GM21529 (cell line): ENCODE measurements around the gene WNK2.

Experiments used
- ATAC-seq: cut with Tn5 transposase; IDR thresholded peaks from one replicate; pipeline ENCODE4 v1.9.1; 2021; ENCODE audit not compliant: unreplicated experiment

Gene WNK2

DNA sequence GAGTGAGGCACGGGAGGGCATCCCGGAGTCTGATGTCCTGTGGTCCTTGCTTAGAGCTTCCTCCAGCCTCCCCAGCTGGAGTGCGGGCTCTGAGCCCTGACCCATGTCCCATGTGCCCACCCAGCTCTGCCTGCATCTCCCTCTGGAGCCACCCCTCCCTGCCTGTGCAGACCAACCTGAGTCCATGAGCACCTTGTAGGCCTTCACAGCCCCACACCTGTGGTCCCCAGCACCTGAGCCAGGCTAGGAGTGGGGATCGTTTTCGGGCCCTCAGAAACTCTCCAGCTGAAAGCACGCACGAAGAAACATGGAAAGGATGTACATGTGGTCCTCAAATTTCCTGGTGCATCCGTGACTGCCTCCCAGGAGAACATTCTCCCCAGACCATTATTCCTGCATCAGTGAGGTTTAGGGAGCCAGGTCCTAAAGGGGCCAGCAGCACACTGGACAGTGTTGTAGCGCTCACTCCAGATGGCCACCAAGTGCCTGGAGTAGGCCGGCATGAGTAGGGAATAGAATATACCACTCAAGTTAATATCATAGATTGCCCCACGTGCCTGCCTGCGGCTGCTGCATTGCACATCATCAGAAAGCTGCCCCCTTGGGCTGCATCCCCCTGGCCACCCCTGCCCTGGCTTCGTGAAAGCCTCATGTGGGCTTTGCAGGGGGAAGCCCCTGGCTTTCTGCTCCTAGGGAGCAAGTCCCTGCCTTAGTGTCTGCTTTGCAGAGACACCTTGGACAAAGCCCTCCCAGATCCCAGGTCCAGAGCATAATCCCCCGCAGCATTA, 80.6 kb downstream of the WNK2 start:
- ATAC-seq = no peak

DNA sequence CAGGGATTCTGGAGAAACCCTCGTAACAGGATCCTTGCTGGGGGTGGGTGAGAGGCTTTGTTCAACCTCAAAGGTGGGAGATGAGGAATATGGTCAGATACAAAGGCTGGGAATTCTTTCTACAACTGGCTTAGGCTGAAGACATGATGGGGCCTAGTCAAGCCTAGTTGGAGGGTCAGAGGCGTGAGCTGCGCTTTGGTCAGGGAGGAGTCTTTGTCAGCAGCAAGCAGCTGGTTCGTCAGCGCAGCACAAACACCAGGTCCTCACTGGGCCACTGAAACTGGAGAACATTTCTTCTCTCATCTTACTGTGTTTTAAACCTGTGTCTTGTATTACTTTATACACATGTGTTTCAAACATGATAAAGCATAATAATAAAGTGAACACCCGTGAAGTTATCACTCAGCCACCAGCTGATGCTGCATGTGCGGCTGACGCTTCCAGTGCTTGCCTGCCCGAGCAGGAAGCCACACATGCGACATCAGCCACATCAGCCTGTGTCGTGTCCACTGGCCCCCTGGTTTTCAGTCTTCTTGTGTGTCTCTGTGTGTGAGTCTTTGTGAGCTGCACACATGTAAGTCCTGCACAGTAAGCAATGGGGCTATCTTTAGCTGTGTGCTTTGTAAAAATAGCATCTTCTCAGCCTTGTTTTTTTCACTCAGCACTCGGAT, 81.5 kb downstream of the WNK2 start:
- no peak for ATAC-seq

DNA sequence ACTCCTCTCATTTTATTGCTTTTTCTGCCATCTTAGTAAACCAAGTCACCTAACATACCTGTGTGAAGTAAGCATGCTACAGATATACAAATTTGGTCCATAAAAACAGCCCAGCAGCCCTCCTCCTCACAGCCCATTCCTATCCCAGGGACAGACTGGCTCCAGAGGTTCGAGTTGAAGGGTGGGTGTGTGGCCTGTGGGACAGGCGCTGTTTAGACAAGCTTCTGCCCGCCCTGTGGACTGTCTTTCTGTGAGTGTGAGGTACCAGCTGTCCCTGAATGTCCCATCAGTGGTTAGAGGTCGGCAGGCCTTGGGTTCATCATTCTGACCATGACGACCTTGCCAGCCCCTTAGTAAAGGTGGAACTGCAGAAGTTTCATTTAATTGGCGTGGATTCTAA, 82.0 kb downstream of the WNK2 start:
- no peak for ATAC-seq

DNA sequence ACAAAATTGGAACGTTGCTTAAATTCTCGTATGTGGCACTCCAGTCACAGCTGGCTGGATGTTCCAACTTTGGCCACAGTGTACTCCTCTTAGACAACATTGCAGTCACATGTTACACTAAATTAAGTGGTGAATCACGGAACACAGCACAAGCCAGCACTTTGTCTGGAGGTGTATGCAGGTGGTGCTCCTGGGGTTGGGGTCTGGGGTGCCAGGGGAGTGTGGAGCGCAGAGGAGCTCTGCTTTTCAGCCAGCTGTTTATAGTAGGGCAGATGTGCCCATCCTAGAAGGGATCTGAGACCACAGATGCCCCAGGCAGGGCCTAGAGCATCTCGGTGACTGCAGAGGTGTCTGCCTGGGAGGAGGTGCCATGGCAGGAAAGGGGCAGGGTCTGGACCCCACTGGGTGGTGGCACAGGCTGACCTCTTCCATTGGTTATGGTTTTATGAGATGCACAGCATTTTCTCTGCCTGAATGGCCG, 82.6 kb downstream of the WNK2 start:
- no peak for ATAC-seq

- ATAC-seq = no peak
Measured at GRCh38 chr9:93267091-93267541, 83.2 kb downstream of the WNK2 start.

DNA sequence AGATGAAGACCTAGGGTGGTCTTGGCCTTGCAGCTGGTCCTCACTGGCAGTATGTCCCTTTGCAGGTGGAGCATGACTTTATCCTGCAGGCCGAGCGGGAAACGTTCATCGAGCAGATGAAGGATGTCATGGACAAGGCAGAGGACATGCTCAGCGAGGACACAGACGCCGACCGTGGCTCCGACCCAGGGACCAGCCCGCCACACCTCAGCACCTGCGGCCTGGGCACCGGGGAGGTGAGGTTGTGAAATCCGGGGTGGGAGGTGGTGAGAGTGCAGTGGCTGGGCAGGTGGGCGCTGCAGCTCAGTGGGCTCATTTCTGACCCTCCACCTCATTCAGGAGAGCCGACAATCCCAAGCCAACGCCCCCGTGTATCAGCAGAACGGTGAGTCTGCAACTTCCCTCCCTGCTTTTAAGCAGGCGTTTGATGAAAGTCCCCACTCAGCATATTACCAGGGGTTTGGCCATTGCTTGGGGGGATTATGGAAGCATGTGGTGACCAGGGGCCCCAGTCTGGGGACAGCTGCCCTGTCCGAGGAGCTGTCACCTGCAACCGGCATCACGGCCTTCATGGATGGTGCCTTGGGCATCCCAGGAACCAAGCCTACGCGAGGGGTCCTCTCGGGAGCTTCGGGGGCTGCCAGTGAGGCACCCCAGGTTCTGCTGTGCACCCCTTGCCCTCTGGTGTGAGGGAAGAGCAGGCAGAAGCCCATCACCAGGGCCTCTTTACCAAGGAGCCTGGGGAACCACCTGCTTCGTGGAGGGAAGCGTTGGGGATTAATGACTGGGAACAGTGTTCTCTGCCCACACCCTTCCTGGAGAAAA, 84.0 kb downstream of the WNK2 start:
- no peak for ATAC-seq

- ATAC-seq = peak; percentile 55
Measured at GRCh38 chr9:93268551-93269314, 84.8 kb downstream of the WNK2 start.

- no peak for ATAC-seq
Measured at GRCh38 chr9:93270976-93271375, 87.0 kb downstream of the WNK2 start.

DNA sequence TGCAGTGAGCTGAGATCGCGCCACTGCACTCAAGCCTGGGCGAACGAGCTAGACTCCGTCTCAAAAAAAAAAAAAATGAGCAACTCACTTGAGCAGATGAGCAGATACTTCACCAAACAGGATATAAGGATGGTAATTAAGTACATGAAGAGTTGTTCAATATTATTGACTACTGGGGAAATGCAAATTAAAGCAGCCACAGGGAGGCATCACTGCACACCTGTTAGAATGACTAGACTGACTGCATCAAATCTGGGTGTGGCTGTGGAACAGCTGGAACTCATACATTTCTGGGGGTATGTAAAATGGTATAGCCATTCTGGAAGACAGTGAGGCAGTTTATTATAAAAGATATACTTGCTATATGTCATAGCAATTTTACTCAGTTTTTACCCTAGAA, 93.0 kb downstream of the WNK2 start:
- ATAC-seq = no peak

DNA sequence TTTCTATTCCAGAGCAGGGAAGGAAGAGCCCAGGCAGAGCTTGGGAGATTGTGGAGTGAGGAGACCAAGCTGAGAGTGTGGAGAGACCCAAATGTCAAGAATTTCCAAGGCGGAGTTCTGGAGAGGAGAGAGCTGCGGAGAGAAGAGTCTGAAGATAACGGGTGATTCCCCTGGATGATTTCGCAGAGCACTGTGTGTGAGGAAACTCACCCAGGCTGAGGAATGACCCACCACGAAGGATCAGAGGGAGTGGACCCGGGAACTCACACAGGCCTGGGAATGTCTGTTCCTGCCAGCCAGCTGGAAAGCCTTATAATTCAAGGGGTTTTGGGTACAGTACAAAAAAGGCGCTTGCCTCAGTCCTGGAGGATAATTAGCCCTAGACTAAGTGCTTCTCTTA, 94.2 kb downstream of the WNK2 start:
- ATAC-seq = no peak

DNA sequence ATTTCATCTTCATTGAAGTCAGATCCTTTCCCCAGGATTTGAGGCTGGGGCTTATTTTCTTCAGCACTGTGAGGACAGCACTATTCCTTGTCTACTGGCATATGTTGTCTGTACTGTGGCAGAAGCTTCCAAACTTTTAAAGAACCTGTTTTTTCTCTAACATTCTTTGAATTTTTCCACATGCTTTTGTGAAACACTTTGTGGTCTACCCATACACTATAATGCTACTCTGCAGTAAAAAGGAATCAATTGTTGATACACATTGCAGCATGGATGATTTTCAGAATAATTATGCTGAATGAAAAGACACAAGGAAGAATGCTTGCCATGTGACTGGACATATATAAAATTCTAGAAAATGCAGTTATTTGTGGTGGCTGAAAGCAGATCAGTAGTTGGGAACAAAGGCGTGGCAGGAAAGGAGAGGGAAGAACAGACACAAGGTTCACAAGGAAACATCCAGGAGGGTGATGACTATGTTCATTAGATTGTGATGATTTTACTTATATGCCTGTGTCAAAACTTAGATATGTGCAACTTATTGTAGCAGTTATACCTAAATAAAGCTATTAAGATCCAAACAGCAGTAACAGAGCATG, 96.8 kb downstream of the WNK2 start:
- no peak for ATAC-seq

- no peak for ATAC-seq
Measured at GRCh38 chr9:93286252-93287188, 102.6 kb downstream of the WNK2 start.

DNA sequence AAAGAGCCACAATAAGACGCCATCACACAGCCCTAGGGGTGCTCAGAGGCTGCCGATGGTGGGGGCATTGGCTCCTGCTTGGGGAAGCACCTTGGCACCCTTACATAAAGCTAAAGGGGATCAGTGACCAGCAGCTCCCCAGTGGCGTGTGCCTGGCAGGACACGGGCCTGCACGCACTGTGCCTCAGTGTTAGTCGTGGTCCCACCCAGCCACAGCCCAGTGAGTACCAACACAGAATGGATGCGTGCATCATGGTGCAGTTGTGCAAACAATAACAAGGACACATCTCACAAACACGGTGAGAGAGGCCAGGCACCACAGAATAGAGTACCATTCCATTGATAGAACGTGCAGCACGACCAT, 103.2 kb downstream of the WNK2 start:
- no peak for ATAC-seq

GRCh38 chr9:93287593-93287992, 103.7 kb downstream of the WNK2 start:
- ATAC-seq = no peak

- no peak for ATAC-seq
Measured at GRCh38 chr9:93288341-93288740, 104.4 kb downstream of the WNK2 start.

DNA sequence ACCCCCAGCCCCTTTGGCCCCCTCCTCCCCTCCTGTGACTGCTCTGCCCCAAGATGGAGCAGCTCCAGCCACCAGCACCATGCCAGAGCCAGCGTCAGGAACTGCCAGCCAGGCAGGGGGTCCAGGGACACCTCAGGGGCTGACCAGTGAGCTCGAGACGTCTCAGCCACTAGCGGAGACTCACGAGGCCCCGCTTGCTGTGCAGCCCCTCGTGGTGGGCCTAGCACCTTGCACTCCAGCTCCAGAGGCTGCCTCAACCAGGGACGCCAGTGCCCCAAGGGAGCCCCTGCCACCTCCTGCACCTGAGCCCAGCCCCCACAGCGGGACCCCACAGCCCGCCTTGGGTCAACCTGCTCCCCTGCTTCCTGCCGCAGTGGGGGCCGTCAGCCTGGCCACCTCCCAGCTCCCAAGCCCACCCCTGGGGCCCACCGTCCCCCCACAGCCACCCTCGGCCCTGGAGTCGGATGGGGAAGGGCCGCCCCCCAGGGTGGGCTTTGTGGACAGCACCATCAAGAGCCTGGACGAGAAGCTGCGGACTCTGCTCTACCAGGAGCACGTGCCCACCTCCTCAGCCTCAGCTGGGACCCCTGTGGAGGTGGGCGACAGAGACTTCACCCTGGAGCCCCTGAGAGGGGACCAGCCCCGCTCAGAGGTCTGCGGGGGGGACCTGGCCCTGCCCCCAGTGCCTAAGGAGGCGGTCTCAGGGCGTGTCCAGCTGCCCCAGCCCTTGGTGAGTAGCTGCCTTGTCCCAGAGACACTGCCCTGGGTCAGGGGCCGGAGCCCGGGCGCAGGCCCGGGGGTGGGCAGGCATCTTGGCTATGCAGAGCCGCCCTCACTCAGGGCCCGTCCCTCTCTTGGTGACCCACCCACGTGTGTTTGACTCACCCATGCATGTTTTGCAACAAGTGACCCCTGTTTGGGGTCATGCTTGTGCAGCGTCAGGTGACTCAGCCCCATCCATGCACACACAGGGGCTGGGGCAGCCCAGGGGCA, 105.2 kb downstream of the WNK2 start:
- no peak for ATAC-seq

GRCh38 chr9:93290495-93291434, 106.8 kb downstream of the WNK2 start:
- ATAC-seq = no peak
